PC-9 (cell line): ENCODE measurements around the gene DYSF. TPM values are rescaled to one million over a fixed set of nuclear protein-coding genes. Genes with fewer than 3 reads are reported as not detected.

ENCODE experiments used
- BruUV-seq: library from RNA; stranded (reverse); fragments of 400-500 nt; replicated peaks from 2 replicates; lab custom pipeline; 2021; lab: Mats Ljungman, UMichigan
- CTCF ChIA-PET: fragments of 300-600 bp; sonication (Branson Sonifier 250); formaldehyde crosslinking; loops from one replicate; lab custom pipeline; 2022; ENCODE audit warnings: antibody characterized with exemption; lab: Charles Lee
- POLR2A ChIA-PET: fragments of 300-600 bp; sonication (Branson Sonifier 250); formaldehyde crosslinking; loops from one replicate; lab custom pipeline; 2022; ENCODE audit warnings: antibody characterized with exemption; ENCODE audit not compliant: unreplicated experiment; lab: Charles Lee
- DNase-seq, 2 experiments: peaks; one replicate each; pipeline versions ENCODE4 v3.0.0 to v3.0.0-alpha.2; 2015 to 2022; ENCODE audit warnings: mixed read lengths in 1 of 2
- H2AFZ ChIP-seq: fragments of 200-600 bp; sonication (generic); 2 replicates; pipeline ENCODE4 v1.8.1; 2017; ENCODE audit warnings: antibody characterized with exemption
- H3F3A ChIP-seq: fragments of 200-600 bp; sonication (generic); 2 replicates; pipeline ENCODE4 v1.8.1; 2017; ENCODE audit warnings: antibody characterized with exemption, mild to moderate bottlenecking, low read depth; ENCODE audit not compliant: insufficient read depth
- H3K27ac ChIP-seq: fragments of 200-600 bp; sonication (generic); 2 replicates; pipeline ENCODE4 v1.6.1; 2016; ENCODE audit warnings: mixed run types
- H3K27me3 ChIP-seq: fragments of 200-600 bp; sonication (generic); 2 replicates; pipeline ENCODE4 v1.6.1; 2016; ENCODE audit warnings: low read depth, mixed run types; ENCODE audit not compliant: insufficient read depth
- H3K36me3 ChIP-seq: fragments of 200-600 bp; sonication (generic); 2 replicates; pipeline ENCODE4 v1.6.1; 2016; ENCODE audit warnings: low read depth, mixed run types
- H3K4me1 ChIP-seq: fragments of 200-600 bp; sonication (generic); replicated peaks from 2 replicates; pipeline ENCODE4 v1.6.1; 2016; ENCODE audit warnings: mixed run types; ENCODE audit not compliant: insufficient read depth
- H3K4me2 ChIP-seq: fragments of 200-600 bp; sonication (generic); 2 replicates; pipeline ENCODE4 v1.6.1; 2017; ENCODE audit warnings: mixed run types
- H3K4me3 ChIP-seq: fragments of 200-600 bp; sonication (generic); 2 replicates; pipeline ENCODE4 v1.6.1; 2016; ENCODE audit warnings: mixed run types
- H3K79me2 ChIP-seq: fragments of 200-600 bp; sonication (generic); 2 replicates; pipeline ENCODE4 v1.6.1; 2017; ENCODE audit warnings: low read depth, mixed run types
- H3K9me2 ChIP-seq: fragments of 200-600 bp; sonication (generic); 2 replicates; pipeline ENCODE4 v1.8.1; 2017; ENCODE audit warnings: mild to moderate bottlenecking; ENCODE audit not compliant: insufficient read depth
- H3K9me3 ChIP-seq: fragments of 200-600 bp; sonication (generic); 2 replicates; pipeline ENCODE4 v1.8.1; 2016; ENCODE audit warnings: low read depth; ENCODE audit not compliant: insufficient read depth
- H4K20me1 ChIP-seq: fragments of 200-600 bp; sonication (generic); 2 replicates; pipeline ENCODE4 v1.8.1; 2017; ENCODE audit not compliant: insufficient read depth
- CTCF ChIP-seq: fragments of 200-600 bp; sonication (generic); conservative IDR thresholded peaks from 2 replicates; pipeline ENCODE4 v1.6.1; 2017; ENCODE audit warnings: mixed run types, antibody characterized with exemption, mild to moderate bottlenecking, moderate library complexity
- EZH2 ChIP-seq: fragments of 200-600 bp; sonication (generic); IDR thresholded peaks from 2 replicates; pipeline ENCODE4 v1.8.0; 2017; ENCODE audit warnings: antibody characterized with exemption, low read depth
- intact Hi-C: fragments of 100-400 bp; cut with micrococcal nuclease; formaldehyde crosslinking; loops from one replicate; pipeline ENCODE4 v1.10.0; 2022; ENCODE audit not compliant: unreplicated experiment
- total RNA-seq: library from RNA; stranded (reverse); gene quantifications from 2 replicates; pipeline ENCODE4 v1.2.3, GENCODE V29; 2021

Gene DYSF
- total RNA-seq, 1 experiment from 2014 or later = 12.2 TPM

- ChIA-PET POLR2A (no interaction called here), CTCF (no interaction called here)
- H3K4me3 ChIP-seq = no peak overlapping the region
- no peaks in the 10 kb centered on the region for H4K20me1 ChIP-seq
- no peaks in the 10 kb centered on the region for H3K9me2 ChIP-seq
- H2AFZ ChIP-seq = no peak overlapping the region
- TF ChIP-seq EZH2 = no peak
- no peak for TF ChIP-seq CTCF
- no TSS peak for BruUV-seq
- no peaks in the 10 kb centered on the region for H3K27me3 ChIP-seq
- H3K79me2 ChIP-seq = no peaks in the 10 kb centered on the region
- no peak overlapping the region for H3K27ac ChIP-seq
- 0 out of 2 replicates have a peak, but pooled peaks cover 2% of the 10 kb centered on the region for H3F3A ChIP-seq
- H3K9me3 ChIP-seq = no peaks in the 10 kb centered on the region
- no peak overlapping the region for H3K4me2 ChIP-seq
- intact Hi-C loops = no loop called here
- DNase-seq = no peak
- H3K4me1 ChIP-seq = peaks cover 34% of the 10 kb centered on the region
- no peaks in the 10 kb centered on the region for H3K36me3 ChIP-seq
Measured at GRCh38 chr2:71712158-71712818, 258.9 kb downstream of the DYSF start.

GRCh38 chr2:71713581-71714580 is 260.5 kb downstream of the DYSF start:
- H3K79me2 ChIP-seq = no peaks in the 10 kb centered on the region
- no peak overlapping the region for H2AFZ ChIP-seq
- no peaks in the 10 kb centered on the region for H3K36me3 ChIP-seq
- no TSS peak for BruUV-seq
- H3F3A ChIP-seq = 0 out of 2 replicates have a peak, but pooled peaks cover 5% of the 10 kb centered on the region
- no peak overlapping the region for H3K27ac ChIP-seq
- POLR2A ChIA-PET = no interaction called here
- CTCF ChIA-PET = no interaction called here
- intact Hi-C loops = no loop called here
- H3K4me1 ChIP-seq = peaks cover 50% of the 10 kb centered on the region
- no peaks in the 10 kb centered on the region for H3K9me2 ChIP-seq
- no peak overlapping the region for H3K4me3 ChIP-seq
- H3K27me3 ChIP-seq = no peaks in the 10 kb centered on the region
- H3K9me3 ChIP-seq = no peaks in the 10 kb centered on the region
- no peak for TF ChIP-seq EZH2
- H4K20me1 ChIP-seq = no peaks in the 10 kb centered on the region
- DNase-seq = peak in 1 of 2 experiments; percentile 53
- peak overlapping the region; percentile 4; the same call in 1 of the 2 replicates for H3K4me2 ChIP-seq

- no peaks in the 10 kb centered on the region for H3K79me2 ChIP-seq
- H3K36me3 ChIP-seq = no peaks in the 10 kb centered on the region
- H3K9me2 ChIP-seq = no peaks in the 10 kb centered on the region
- POLR2A ChIA-PET = no interaction called here
- H3K27ac ChIP-seq = no peak overlapping the region
- H3F3A ChIP-seq = 0 out of 2 replicates have a peak, but pooled peaks cover 5% of the 10 kb centered on the region
- TF ChIP-seq CTCF (no peak), EZH2 (no peak)
- H3K27me3 ChIP-seq = no peaks in the 10 kb centered on the region
- H3K4me1 ChIP-seq = peaks cover 51% of the 10 kb centered on the region
- H4K20me1 ChIP-seq = no peaks in the 10 kb centered on the region
- CTCF ChIA-PET = no interaction called here
- intact Hi-C loops = no loop called here
- no peak overlapping the region for H2AFZ ChIP-seq
- H3K4me3 ChIP-seq = no peak overlapping the region
- DNase-seq = no peak
- no peak overlapping the region for H3K4me2 ChIP-seq
- BruUV-seq = no TSS peak
- H3K9me3 ChIP-seq = no peaks in the 10 kb centered on the region
Measured at GRCh38 chr2:71714601-71715240, 261.4 kb downstream of the DYSF start.
